ENCODE results near the gene CLDN1. TPM values are rescaled to one million over a fixed set of nuclear protein-coding genes. Genes with fewer than 3 reads are reported as not detected.

Gene CLDN1
- total and polyA plus RNA-seq, 2 of the 4 experiments (the other 2 are of a cell fraction) = 4.7 to 7.3 TPM

GRCh38 chr3:190266913-190267290 lies 55.3 kb downstream of the CLDN1 start:
- H3K18ac ChIP-seq (ENCODE audit: low read depth, low read length) = peak overlapping the region; percentile 12; the same call in 1 of the 2 replicates
- H3K27me3 ChIP-seq (ENCODE audit: control insufficient read depth, insufficient read depth, low read length) = no peaks in the 10 kb centered on the region
- in situ Hi-C loops (cut with MboI; ENCODE audit: low sequenced_read_pairs) = no loop called here
- peaks cover 3% of the 10 kb centered on the region for H3K4me1 ChIP-seq (ENCODE audit: control insufficient read depth, insufficient read depth, low read length)
- no peaks in the 10 kb centered on the region for H3K36me3 ChIP-seq (ENCODE audit: control insufficient read depth, insufficient read depth, low read length)
- no peaks in the 10 kb centered on the region for H3K9me3 ChIP-seq (ENCODE audit: control insufficient read depth, insufficient read depth, low read length)
- no CpG with 5 or more reads among the region's 1 CpG for WGBS, 2 experiments (ENCODE audit: extremely low coverage in 2 of 2, insufficient read length in 1 of 2)
- no peak overlapping the region for H2AK5ac ChIP-seq (ENCODE audit: low read depth, low read length)
- no peak overlapping the region; the same call in 1 of the 2 replicates for H4K5ac ChIP-seq (ENCODE audit: low read depth, low read length)
- H3K14ac ChIP-seq (replicated peaks; ENCODE audit: low read depth, low read length) = no peak overlapping the region
- no peak overlapping the region for H4K8ac ChIP-seq (ENCODE audit: low read depth in 2 of 2, low read length in 2 of 2)
- H2BK120ac ChIP-seq (ENCODE audit: low read depth, low read length) = peak overlapping the region; percentile 25; the same call in 1 of the 2 replicates
- no peak overlapping the region; the same call in 1 of the 2 replicates for H3K4me2 ChIP-seq (ENCODE audit: low read depth, low read length)
- DNase-seq (no peak), ATAC-seq (ENCODE audit: low read depth) (no peak)
- no peak overlapping the region for H2AFZ ChIP-seq (replicated peaks; ENCODE audit: low read length, poor library complexity)
- intact Hi-C loops (cut with micrococcal nuclease) = no loop called here
- H3K79me1 ChIP-seq (ENCODE audit: low read depth in 1 of 2, low read length in 2 of 2) = no peaks in the 10 kb centered on the region
- no peak overlapping the region for H2BK15ac ChIP-seq (ENCODE audit: low read depth, low read length)
- no peak overlapping the region for H4K91ac ChIP-seq (ENCODE audit: insufficient read depth, low read depth, low read length)
- no peak overlapping the region for H2AK9ac ChIP-seq (replicated peaks; ENCODE audit: low read depth, low read length, poor library complexity)
- H2BK5ac ChIP-seq (ENCODE audit: low read depth, low read length, poor library complexity, severe bottlenecking) = no peak overlapping the region
- no peak overlapping the region for H3K56ac ChIP-seq (ENCODE audit: extremely low read depth, insufficient read depth, low read length)
- no peaks in the 10 kb centered on the region for H4K20me1 ChIP-seq (ENCODE audit: insufficient read depth, low read length)
- no peak overlapping the region for H3K27ac ChIP-seq (ENCODE audit: insufficient read depth, low read length)
- dilution Hi-C loops (cut with HindIII; ENCODE audit: low sequenced_read_pairs, unreplicated experiment) = no loop called here
- H3K23ac ChIP-seq (ENCODE audit: low read depth, low read length) = no peak overlapping the region
- BruUV-seq (replicated peaks) = no TSS peak
- CTCF ChIA-PET = interaction anchor here (1.1 kb wide), 1 partner anchor 10 kb away, joined by 5 read pairs; no protein-coding TSS in a partner anchor
- no peak for TF ChIP-seq NFE2L2 (IDR thresholded peaks at IDR 0.05; ENCODE audit: low read depth, low read length)
- TF ChIP-seq CHD1 (IDR thresholded peaks at IDR 0.05; ENCODE audit: low read depth, low read length) = no peak
- no peak for TF ChIP-seq ELK1 (IDR thresholded peaks at IDR 0.05; ENCODE audit: borderline replicate concordance, low read depth, low read length)
- TF ChIP-seq MAZ (IDR thresholded peaks at IDR 0.05; ENCODE audit: borderline replicate concordance, low read depth, low read length) = no peak
- TF ChIP-seq USF2 (IDR thresholded peaks at IDR 0.05; ENCODE audit: low read depth, low read length) = no peak
- TF ChIP-seq BHLHE40 (IDR thresholded peaks at IDR 0.05; ENCODE audit: low read depth, low read length) = no peak
- TF ChIP-seq MAFK (IDR thresholded peaks at IDR 0.05; ENCODE audit: low read depth, low read length) = no peak
- TF ChIP-seq RFX5 (IDR thresholded peaks at IDR 0.05; ENCODE audit: low read depth, low read length) = no peak
- TF ChIP-seq RCOR1 (IDR thresholded peaks at IDR 0.05; ENCODE audit: insufficient replicate concordance, low read length) = no peak
- TF ChIP-seq RAD21 (IDR thresholded peaks at IDR 0.05; ENCODE audit: low read length) = no peak
- no peak for TF ChIP-seq SMC3 (IDR thresholded peaks at IDR 0.05; ENCODE audit: low read depth, low read length)
- no peak for TF ChIP-seq FOS (IDR thresholded peaks at IDR 0.05; ENCODE audit: low read depth, low read length)
- no peak for TF ChIP-seq MXI1 (IDR thresholded peaks at IDR 0.05; ENCODE audit: borderline replicate concordance, low read depth, low read length)
- no peak for TF ChIP-seq CTCF (conservative IDR thresholded peaks at IDR 0.05; ENCODE audit: low read depth, low read length)
- no peak for TF ChIP-seq CEBPB (IDR thresholded peaks at IDR 0.05; ENCODE audit: low read depth, low read length)
- no peak for TF ChIP-seq POLR2A (IDR thresholded peaks at IDR 0.05; ENCODE audit: low read depth, low read length)
- H3K9ac ChIP-seq (ENCODE audit: low read depth, low read length) = no peak overlapping the region
- POLR2A ChIA-PET (ENCODE audit: unreplicated experiment) = no interaction called here
- no peak overlapping the region for H2BK20ac ChIP-seq (ENCODE audit: low read depth, low read length)
- no peak overlapping the region for H3K4ac ChIP-seq (ENCODE audit: low read depth, low read length)
- H3K9me1 ChIP-seq (ENCODE audit: insufficient read depth, low read length) = no peaks in the 10 kb centered on the region; the same call in 1 of the 2 replicates
- H3K4me3 ChIP-seq (ENCODE audit: insufficient read depth, low read depth, low read length) = no peak overlapping the region

Data from IMR-90 (cell line).